Lower lobe of right lung (tissue), 2 donors: ENCODE results near the gene POLR3A. TPM values are rescaled to one million over a fixed set of nuclear protein-coding genes. Genes with fewer than 3 reads are reported as not detected.

ENCODE experiments used
- ATAC-seq, 2 donors: fragments of 200-7000 bp; cut with Tn5 transposase; one replicate each; pipeline ENCODE4 v1.9.1; 2020 to 2022; ENCODE audit warnings: mild to moderate bottlenecking in 2 of 2, moderate library complexity in 2 of 2
- DNase-seq: peaks from one replicate; pipeline ENCODE4 v3.0.0-alpha.2; 2020
- H3K27ac ChIP-seq: fragments of 200-600 bp; one replicate; pipeline ENCODE4 v1.8.0; 2022
- H3K27me3 ChIP-seq: fragments of 200-600 bp; one replicate; pipeline ENCODE4 v1.8.0; 2022; ENCODE audit warnings: low read depth
- H3K36me3 ChIP-seq: fragments of 200-600 bp; one replicate; pipeline ENCODE4 v1.8.0; 2022; ENCODE audit warnings: mild to moderate bottlenecking
- H3K4me1 ChIP-seq: fragments of 200-600 bp; one replicate; pipeline ENCODE4 v1.8.0; 2022
- H3K4me3 ChIP-seq: fragments of 200-600 bp; one replicate; pipeline ENCODE4 v1.8.0; 2022; ENCODE audit warnings: mild to moderate bottlenecking
- H3K9me3 ChIP-seq: fragments of 200-600 bp; one replicate; pipeline ENCODE4 v1.8.0; 2022
- CTCF ChIP-seq: fragments of 200-600 bp; IDR thresholded peaks from one replicate; pipeline ENCODE4 v1.8.0; 2022; ENCODE audit warnings: antibody characterized with exemption, mild to moderate bottlenecking
- intact Hi-C: fragments of 100-400 bp; cut with DNase I; formaldehyde crosslinking; loops from one replicate; pipeline ENCODE4 v1.11.0; 2022
- total RNA-seq: library from RNA; stranded (reverse); fragmentation: NEBNext Ultra II Directional; extraction: Animal tissue kit (Norgen Biotek cat#: 25700); gene quantifications from one replicate; pipeline ENCODE4 v1.2.1, GENCODE V29; 2021
- donor health status: DM: no; HTN: yes; CAD: no; lungs with severe emphysema.

POLR3A gene
- total RNA-seq, 1 donor from 2014 or later = 11.2 TPM

DNA sequence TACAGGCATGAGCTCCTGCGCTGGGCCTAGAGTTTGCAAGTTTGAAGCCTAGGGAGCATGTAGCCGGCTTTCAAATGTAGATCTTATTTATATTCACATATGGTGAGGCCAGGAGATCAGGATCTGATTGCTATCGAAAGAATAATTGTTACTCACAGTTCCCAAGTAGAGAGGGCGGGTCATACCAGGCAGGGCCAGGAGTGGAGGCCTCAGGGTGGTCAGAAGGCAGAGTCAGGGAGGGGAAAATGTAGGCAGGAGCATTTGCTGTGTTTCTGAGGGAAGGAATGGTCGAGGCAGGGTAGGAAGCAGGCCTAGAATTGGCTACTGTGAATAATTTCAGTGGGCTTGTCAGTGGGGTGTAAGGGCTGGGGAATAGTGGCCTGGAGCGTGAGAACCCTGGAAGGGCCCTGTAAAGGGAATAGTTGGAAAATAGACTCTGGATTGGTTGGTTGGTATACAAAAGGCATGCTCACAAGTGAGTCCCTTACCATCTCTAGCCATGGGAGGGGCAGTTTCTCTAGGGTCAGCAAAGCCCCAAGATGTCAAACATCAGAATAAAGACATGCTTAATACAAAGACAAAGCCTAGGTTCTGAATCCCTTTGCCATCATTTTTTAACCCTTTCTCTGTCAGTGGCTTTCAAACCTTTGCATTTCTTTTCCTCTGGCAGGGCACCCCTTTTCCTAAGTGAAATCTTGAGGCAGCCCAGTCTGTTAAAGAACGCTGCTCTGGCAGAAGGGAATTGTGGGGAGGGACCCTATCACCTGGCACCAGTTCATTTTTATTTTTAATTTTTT is 66.8 kb downstream of the POLR3A start:
- intact Hi-C loops = no loop called here
- Histone ChIP-seq H3K4me1 (no peaks in the 10 kb centered on the region), H3K27ac (no peak overlapping the region), H3K9me3 (no peaks in the 10 kb centered on the region), H3K27me3 (no peaks in the 10 kb centered on the region), H3K4me3 (no peak overlapping the region), H3K36me3 (no peaks in the 10 kb centered on the region)
- DNase-seq (no peak), ATAC-seq (no peak)
- no peak for TF ChIP-seq CTCF

- ATAC-seq (no peak), DNase-seq (no peak)
- no peak overlapping the region for H3K4me3 ChIP-seq
- no peaks in the 10 kb centered on the region for H3K4me1 ChIP-seq
- no peaks in the 10 kb centered on the region for H3K36me3 ChIP-seq
- H3K27ac ChIP-seq = no peak overlapping the region
- intact Hi-C loops = no loop called here
- no peaks in the 10 kb centered on the region for H3K9me3 ChIP-seq
- no peaks in the 10 kb centered on the region for H3K27me3 ChIP-seq
- no peak for TF ChIP-seq CTCF
These were observed 67.6 kb downstream of the POLR3A start for GRCh38 chr10:77961668-77962067.

GRCh38 chr10:77960829-77961329 is 68.4 kb downstream of the POLR3A start:
- no peak for ATAC-seq
- no peak for DNase-seq
- no peaks in the 10 kb centered on the region for H3K27me3 ChIP-seq
- TF ChIP-seq CTCF = no peak
- H3K9me3 ChIP-seq = no peaks in the 10 kb centered on the region
- no peak overlapping the region for H3K4me3 ChIP-seq
- intact Hi-C loops = no loop called here
- no peaks in the 10 kb centered on the region for H3K36me3 ChIP-seq
- H3K4me1 ChIP-seq = no peaks in the 10 kb centered on the region
- H3K27ac ChIP-seq = no peak overlapping the region

GRCh38 chr10:77959887-77960455 is 69.3 kb downstream of the POLR3A start:
- Histone ChIP-seq H3K27me3 (no peaks in the 10 kb centered on the region), H3K27ac (no peak overlapping the region), H3K4me1 (no peaks in the 10 kb centered on the region), H3K4me3 (no peak overlapping the region), H3K9me3 (no peaks in the 10 kb centered on the region), H3K36me3 (no peaks in the 10 kb centered on the region)
- intact Hi-C loops = no loop called here
- TF ChIP-seq CTCF = no peak
- no peak for DNase-seq
- ATAC-seq = no peak

DNA sequence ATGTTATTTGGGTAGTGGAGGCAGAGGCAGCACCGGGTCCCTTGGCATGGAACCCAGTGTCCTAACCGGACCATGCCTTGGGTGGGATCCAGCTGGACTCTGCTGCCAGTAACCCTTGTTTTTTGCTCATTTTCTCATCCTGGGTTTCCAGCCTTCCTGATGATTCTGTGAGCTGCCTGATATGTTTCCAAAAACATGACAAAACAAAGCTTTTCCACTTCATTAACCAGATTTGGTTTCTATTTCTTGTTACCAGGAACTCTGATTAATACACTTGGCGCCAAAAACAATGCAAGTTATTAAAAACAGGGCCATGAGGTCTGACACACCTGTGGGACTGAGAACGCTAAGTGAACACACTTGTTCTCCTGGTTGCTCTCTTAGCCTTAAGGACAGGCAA is 69.9 kb downstream of the POLR3A start:
- DNase-seq (no peak), ATAC-seq (no peak)
- TF ChIP-seq CTCF = no peak
- Histone ChIP-seq H3K36me3 (no peaks in the 10 kb centered on the region), H3K9me3 (no peaks in the 10 kb centered on the region), H3K4me1 (no peaks in the 10 kb centered on the region), H3K27me3 (no peaks in the 10 kb centered on the region), H3K27ac (no peak overlapping the region), H3K4me3 (no peak overlapping the region)
- intact Hi-C loops = no loop called here
